HG02610 (cell line): ENCODE data around the gene UGT2B11.
"Not testable (repeated sequence)": the region's sequence is repeated elsewhere in the genome, so short reads cannot be mapped to it uniquely, and the experiment has no call there.

Experiments used
- ATAC-seq: cut with Tn5 transposase; IDR thresholded peaks from one replicate; pipeline ENCODE4 v1.9.1; 2021; ENCODE audit warnings: mild to moderate bottlenecking, moderate library complexity; ENCODE audit not compliant: unreplicated experiment

UGT2B11 gene

GRCh38 chr4:69214716-69215115 is at the start of gene UGT2B11:
Gene UGT2B11 (minus strand): TSS chr4:69214748. CDS start chr4:69214722, 26 bp downstream.
- no peak for ATAC-seq

- ATAC-seq, result not testable (repeated sequence)
These were observed 38.7 kb upstream of the UGT2B11 start for GRCh38 chr4:69253147-69253772.

GRCh38 chr4:69250884-69251283 is 36.3 kb upstream of the UGT2B11 start:
- ATAC-seq, result not testable (repeated sequence)

- ATAC-seq, result not testable (repeated sequence)
These were observed 28.2 kb upstream of the UGT2B11 start for GRCh38 chr4:69242562-69243240.

- not testable (repeated sequence) for ATAC-seq
These were observed 27.2 kb upstream of the UGT2B11 start for GRCh38 chr4:69241746-69242145.

- ATAC-seq, result not testable (repeated sequence)
These were observed 26.2 kb upstream of the UGT2B11 start for GRCh38 chr4:69240787-69241186.

- no peak for ATAC-seq
These were observed 25.1 kb upstream of the UGT2B11 start for GRCh38 chr4:69239557-69240168.

GRCh38 chr4:69239092-69239491 is 24.5 kb upstream of the UGT2B11 start:
- no peak for ATAC-seq

GRCh38 chr4:69224891-69225290 is 10.3 kb upstream of the UGT2B11 start:
- ATAC-seq, result no peak

- ATAC-seq, result not testable (repeated sequence)
These were observed 8.7 kb upstream of the UGT2B11 start for GRCh38 chr4:69223277-69223676.

- ATAC-seq, result not testable (repeated sequence)
These were observed 3.9 kb upstream of the UGT2B11 start for GRCh38 chr4:69218491-69218890.

- ATAC-seq, result no peak
These were observed 3.6 kb downstream of the UGT2B11 start for GRCh38 chr4:69210911-69211310.

GRCh38 chr4:69198506-69198905 is 16.0 kb downstream of the UGT2B11 start:
- not testable (repeated sequence) for ATAC-seq

- ATAC-seq, result no peak
These were observed 18.2 kb downstream of the UGT2B11 start for GRCh38 chr4:69196209-69196965.

- ATAC-seq, result no peak
These were observed 20.4 kb downstream of the UGT2B11 start for GRCh38 chr4:69194166-69194565.

GRCh38 chr4:69191905-69192304 is 22.6 kb downstream of the UGT2B11 start:
- ATAC-seq, result not testable (repeated sequence)

- not testable (repeated sequence) for ATAC-seq
These were observed 23.9 kb downstream of the UGT2B11 start for GRCh38 chr4:69190621-69191020.

GRCh38 chr4:69181519-69182169 is 32.9 kb downstream of the UGT2B11 start:
- ATAC-seq, result not testable (repeated sequence)

GRCh38 chr4:69179817-69180216 is 34.7 kb downstream of the UGT2B11 start:
- ATAC-seq, result not testable (repeated sequence)

GRCh38 chr4:69178751-69179205 is 35.8 kb downstream of the UGT2B11 start:
- not testable (repeated sequence) for ATAC-seq
